Vagina (tissue), 2 donors: ENCODE results near the gene PPM1M. TPM values are rescaled to one million over a fixed set of nuclear protein-coding genes. Genes with fewer than 3 reads are reported as not detected.

ENCODE experiments used
- DNase-seq, 2 donors: peaks; one replicate each; pipeline ENCODE4 v3.0.0-alpha.2; 2017; ENCODE audit errors: extremely low spot score in 2 of 2
- H3K27ac ChIP-seq: fragments of 200-600 bp; sonication (generic); one replicate; pipeline ENCODE4 v1.5.1; 2019
- H3K27me3 ChIP-seq: fragments of 200-600 bp; sonication (generic); one replicate; pipeline ENCODE4 v1.5.1; 2019
- H3K36me3 ChIP-seq, 2 donors: fragments of 200-600 bp; sonication (generic); one replicate each; pipeline ENCODE4 v1.5.1; 2017 to 2019
- H3K4me1 ChIP-seq: fragments of 200-600 bp; sonication (generic); one replicate; pipeline ENCODE4 v1.5.1; 2019
- H3K4me3 ChIP-seq, 2 donors: fragments of 200-600 bp; sonication (generic); 1 replicate in 1 of 2; 2 replicates in 1 of 2; pipeline ENCODE4 v1.5.1; 2016 to 2019
- H3K9me3 ChIP-seq: fragments of 200-600 bp; sonication (generic); one replicate; pipeline ENCODE4 v1.5.1; 2019
- CTCF ChIP-seq, 3 experiments: fragments of 450-650 bp in 2 of 3; fragments of 200-600 bp in 1 of 3; sonication (generic) in 1 of 3; IDR thresholded peaks; one replicate each; pipeline ENCODE4 v1.5.1; 2017 to 2019; ENCODE audit warnings: antibody characterized with exemption in 3 of 3, mild to moderate bottlenecking in 2 of 3, moderate library complexity in 2 of 3
- POLR2A ChIP-seq, 2 donors: fragments of 450-650 bp; IDR thresholded peaks; one replicate each; pipeline ENCODE4 v1.6.1; 2017; ENCODE audit warnings: antibody characterized with exemption in 2 of 2, mild to moderate bottlenecking in 2 of 2, moderate library complexity in 2 of 2
- POLR2AphosphoS5 ChIP-seq, 2 donors: sonication (generic); formaldehyde crosslinking; IDR thresholded peaks; one replicate each; pipeline ENCODE4 v1.9.0; 2017; ENCODE audit warnings: antibody characterized with exemption in 2 of 2, mild to moderate bottlenecking in 2 of 2, low read depth in 1 of 2; ENCODE audit not compliant: insufficient read depth in 1 of 2
- intact Hi-C: fragments of 100-400 bp; cut with DNase I; formaldehyde crosslinking; loops from one replicate; pipeline ENCODE4 v1.15.1; 2023
- total RNA-seq: library from RNA; depleted of rRNA; stranded (reverse); fragments of >200 nt; gene quantifications from one replicate; pipeline ENCODE4 v1.2.3, GENCODE V29; 2016

PPM1M gene
- total RNA-seq, 1 donor from 2014 or later: 25.0 TPM

- Histone ChIP-seq H3K9me3 (no peaks in the 10 kb centered on the region), H3K27me3 (no peaks in the 10 kb centered on the region), H3K36me3 (peaks cover 0 to 11% of the 10 kb centered on the region in 2 donors), H3K4me1 (peaks cover 19% of the 10 kb centered on the region), H3K4me3 (no peak overlapping the region), H3K27ac (no peak overlapping the region)
- TF ChIP-seq CTCF (IDR thresholded peaks at IDR 0.05): no peak
- no peak for TF ChIP-seq POLR2A (IDR thresholded peaks at IDR 0.05)
- no peak for TF ChIP-seq POLR2AphosphoS5 (IDR thresholded peaks at IDR 0.05; ENCODE audit: insufficient read depth in 1 of 2, low read depth in 1 of 2)
- DNase-seq: no peak
- intact Hi-C loops: loop anchor here (5.0 kb wide), 1 partner anchor 114 kb away; no protein-coding TSS in a partner anchor
Observed at GRCh38 chr3:52223449-52224408, 21.8 kb upstream of the PPM1M start.

GRCh38 chr3:52225452-52226228 is 19.9 kb upstream of the PPM1M start, which contains the start of gene TLR9:
Gene TLR9, minus strand, starts transcription at chr3:52225645. Its CDS starts 116 bp downstream, at chr3:52225529.
- Histone ChIP-seq H3K4me1 (peaks cover 5% of the 10 kb centered on the region), H3K9me3 (no peaks in the 10 kb centered on the region), H3K27me3 (no peaks in the 10 kb centered on the region), H3K36me3 (peaks cover 0 to 29% of the 10 kb centered on the region in 2 donors), H3K4me3 (no peak within 1 kb of the TSS), H3K27ac (no peak within 1 kb of the TSS)
- intact Hi-C loops: no loop called here
- no peak for DNase-seq
- TF ChIP-seq POLR2A (IDR thresholded peaks at IDR 0.05) (no peak), CTCF (IDR thresholded peaks at IDR 0.05) (no peak), POLR2AphosphoS5 (IDR thresholded peaks at IDR 0.05; ENCODE audit: insufficient read depth in 1 of 2, low read depth in 1 of 2) (no peak)

- Histone ChIP-seq H3K27ac (no peak overlapping the region), H3K36me3 (peaks cover 0 to 36% of the 10 kb centered on the region in 2 donors), H3K27me3 (no peaks in the 10 kb centered on the region), H3K9me3 (no peaks in the 10 kb centered on the region), H3K4me3 (no peak overlapping the region), H3K4me1 (peaks cover 1% of the 10 kb centered on the region)
- intact Hi-C loops: no loop called here
- no peak for DNase-seq
- TF ChIP-seq POLR2A (IDR thresholded peaks at IDR 0.05) (no peak), POLR2AphosphoS5 (IDR thresholded peaks at IDR 0.05; ENCODE audit: insufficient read depth in 1 of 2, low read depth in 1 of 2) (no peak), CTCF (IDR thresholded peaks at IDR 0.05) (no peak)
Observed at GRCh38 chr3:52226229-52226817, 19.2 kb upstream of the PPM1M start.

GRCh38 chr3:52227117-52227516 is 18.4 kb upstream of the PPM1M start:
- H3K36me3 ChIP-seq: peaks cover 0 to 44% of the 10 kb centered on the region in 2 donors
- H3K4me3 ChIP-seq: no peak overlapping the region
- intact Hi-C loops: no loop called here

More at GRCh38 chr3:52227117-52227516, 18.4 kb upstream of the PPM1M start:
- DNase-seq: no peak
- Histone ChIP-seq H3K4me1 (peaks cover 9% of the 10 kb centered on the region), H3K9me3 (no peaks in the 10 kb centered on the region), H3K27me3 (no peaks in the 10 kb centered on the region), H3K27ac (no peak overlapping the region)
- TF ChIP-seq POLR2A (IDR thresholded peaks at IDR 0.05): no peak
- TF ChIP-seq CTCF (IDR thresholded peaks at IDR 0.05): no peak
- TF ChIP-seq POLR2AphosphoS5 (IDR thresholded peaks at IDR 0.05; ENCODE audit: insufficient read depth in 1 of 2, low read depth in 1 of 2): no peak
